Right hindlimb (tissue), 1 donor: ENCODE measurements around the gene SRPX.

Experiments used
- DNase-seq: peaks from one replicate; pipeline ENCODE4 v3.0.0-alpha.2; 2018

Gene SRPX

DNA sequence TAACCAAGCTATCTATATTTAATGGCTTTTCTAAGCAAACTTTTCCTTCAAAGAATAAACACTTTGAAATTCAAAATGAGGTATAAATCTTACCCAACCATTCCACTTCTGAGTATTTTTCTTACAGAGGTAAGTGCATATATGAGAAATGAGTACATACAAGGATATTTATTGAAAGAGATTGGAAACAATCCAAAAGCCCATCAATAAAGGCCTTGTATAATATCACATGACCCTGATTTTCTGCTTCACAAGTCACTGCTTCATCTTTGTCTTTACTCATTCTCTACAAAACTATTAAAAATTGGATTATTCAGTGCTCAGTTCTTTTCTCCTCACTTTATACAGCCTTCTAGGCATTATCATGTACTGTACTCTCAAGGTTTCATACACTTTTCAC is 91.3 kb downstream of the SRPX start:
- no peak for DNase-seq

DNA sequence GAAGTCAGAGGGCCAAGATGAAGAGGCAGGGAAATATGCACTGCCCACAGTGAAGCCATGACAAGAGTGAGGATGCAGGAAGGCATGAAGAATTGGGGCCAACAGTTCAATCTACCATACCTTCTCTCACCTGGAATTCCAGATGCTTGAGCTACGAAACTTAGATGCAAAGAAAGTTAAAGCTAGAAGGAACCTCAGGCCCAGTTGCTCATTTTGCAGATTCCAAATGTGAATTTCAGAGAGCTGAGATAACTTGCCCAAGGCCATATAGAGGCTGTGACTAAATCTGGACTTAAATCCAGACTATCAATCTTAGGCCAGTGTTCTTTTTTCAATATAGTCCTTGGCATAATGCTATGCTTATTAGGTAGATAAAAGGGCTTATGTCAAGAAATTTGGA is 92.7 kb downstream of the SRPX start:
- no peak for DNase-seq

DNA sequence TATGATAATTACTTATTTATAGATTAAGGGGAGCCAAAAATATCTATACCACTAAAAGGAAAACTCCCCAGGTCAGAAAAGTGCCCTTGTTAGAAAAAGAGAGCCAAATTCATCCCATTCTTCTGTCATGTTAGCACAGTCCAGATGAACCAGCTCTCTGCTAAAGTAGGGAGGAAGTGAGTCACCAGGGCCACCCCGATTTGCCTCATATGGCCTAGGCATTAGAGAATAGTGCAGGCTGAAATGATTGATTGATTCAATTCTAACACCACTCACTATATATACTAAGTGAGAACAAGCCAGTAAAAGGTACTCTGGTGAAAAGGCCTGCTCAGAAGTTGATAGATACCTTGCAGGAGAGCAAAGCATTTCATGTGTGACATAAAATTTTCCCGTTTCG is 94.5 kb downstream of the SRPX start:
- DNase-seq, result no peak

DNA sequence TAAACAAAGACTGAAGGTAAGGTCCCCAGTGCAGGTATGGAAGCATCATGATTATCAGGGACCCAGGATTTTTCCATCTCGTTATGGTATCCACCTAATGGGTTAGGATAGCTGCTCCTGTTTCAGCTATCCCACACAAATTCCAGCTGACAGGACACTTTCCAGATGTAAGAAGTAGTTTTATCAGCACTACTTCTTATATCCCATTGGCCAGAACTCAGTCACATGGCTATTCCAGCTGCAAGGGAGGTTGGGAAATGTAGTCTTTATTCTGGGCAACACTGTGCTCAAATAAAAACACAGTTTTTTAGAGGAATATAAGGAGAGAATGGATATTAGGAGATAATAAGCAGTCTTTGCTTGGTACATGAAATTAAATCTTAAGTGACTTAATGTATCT is 96.7 kb downstream of the SRPX start:
- DNase-seq, result no peak

DNA sequence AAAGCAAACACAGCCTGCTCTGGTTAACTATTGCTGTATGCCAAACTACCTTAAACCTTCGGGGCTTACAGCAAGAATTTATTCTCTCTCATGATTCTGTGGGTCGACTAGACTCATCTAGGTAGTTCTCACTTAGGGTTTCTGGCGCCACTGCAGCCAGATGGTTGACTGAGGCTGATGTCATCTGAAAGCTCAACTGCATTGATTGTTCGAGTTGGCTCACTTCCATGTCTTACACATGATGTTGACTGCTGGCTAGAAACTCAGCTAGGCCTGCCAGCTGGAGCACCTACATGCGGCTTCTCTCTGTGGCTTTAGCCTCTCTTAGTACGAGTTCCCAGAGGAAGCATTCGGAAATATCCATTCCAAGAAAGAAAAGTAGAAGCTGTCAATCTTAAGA is 103.2 kb downstream of the SRPX start:
- peak; percentile 18 for DNase-seq

DNA sequence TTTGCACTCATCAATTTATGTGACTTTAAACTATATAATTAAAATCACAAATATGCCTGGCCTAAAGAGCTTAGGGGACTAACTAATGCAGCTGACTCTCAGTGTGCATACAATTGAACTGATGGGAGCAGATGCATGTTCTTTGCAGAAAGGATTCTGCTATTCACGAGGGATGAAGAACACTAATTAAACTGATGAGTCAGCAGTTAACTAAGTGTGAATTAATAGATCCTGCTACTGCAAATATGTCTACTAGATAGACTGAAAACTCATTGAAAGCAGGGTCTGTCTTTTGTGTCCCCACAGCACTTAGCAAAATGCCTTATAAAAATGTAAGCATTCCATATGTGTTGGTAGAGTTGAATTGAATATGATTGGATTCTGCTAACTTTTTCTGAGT is 104.0 kb downstream of the SRPX start:
- no peak for DNase-seq

DNA sequence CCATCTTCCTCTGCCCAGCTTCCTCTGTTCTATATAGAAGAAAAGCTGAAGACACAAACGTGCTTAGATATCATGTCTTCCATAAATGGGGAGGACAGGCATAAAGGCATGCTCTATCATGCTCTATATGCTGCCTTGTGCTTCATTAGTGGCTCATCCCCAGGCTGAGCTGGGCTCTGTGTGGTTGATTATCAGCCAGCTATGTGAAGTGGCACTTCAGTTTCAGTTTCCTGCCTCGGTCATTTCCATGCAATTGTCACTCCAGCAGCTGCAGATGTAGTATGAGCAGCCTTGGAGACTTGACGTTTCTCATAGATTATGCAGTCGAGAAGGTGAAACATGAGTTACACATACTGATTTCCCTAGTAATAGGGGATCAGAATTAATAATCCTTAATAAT is 108.1 kb downstream of the SRPX start:
- no peak for DNase-seq

DNA sequence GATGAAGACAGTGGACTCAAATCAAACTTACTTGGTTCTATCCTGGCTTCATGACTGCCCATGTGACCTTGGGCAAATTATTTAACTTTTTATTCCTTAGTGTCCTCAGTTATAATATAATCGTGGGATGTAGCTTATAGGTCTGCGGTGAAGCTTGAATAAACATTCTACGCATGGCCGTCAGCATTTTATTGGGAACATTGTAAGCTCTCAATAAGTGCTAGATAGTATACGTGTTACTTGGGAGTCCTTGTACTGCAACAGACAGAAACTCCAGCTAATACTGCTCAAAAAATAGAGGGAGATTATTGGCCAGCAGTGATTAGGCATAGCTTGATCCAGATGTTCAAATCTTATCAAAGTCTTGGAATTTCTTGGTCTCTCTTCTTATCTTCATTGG is 109.5 kb downstream of the SRPX start:
- no peak for DNase-seq

DNA sequence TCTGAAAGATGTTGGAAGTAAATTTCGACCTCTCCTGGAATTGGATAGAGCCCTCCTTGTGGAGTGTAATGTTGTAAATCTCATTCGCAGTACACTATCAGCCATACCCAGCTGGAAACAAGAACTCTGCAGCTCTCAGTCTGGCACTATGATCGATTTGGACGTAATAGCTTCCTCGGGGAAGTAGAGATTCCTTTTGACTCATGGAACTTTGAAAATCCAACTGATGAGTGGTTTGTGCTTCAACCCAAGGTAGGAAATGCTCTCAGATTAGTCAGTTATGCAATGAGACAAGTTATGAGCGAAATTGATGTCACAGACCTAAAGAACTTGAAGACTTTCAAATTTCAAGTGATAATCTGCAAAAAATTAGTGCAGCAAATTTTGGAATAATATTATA is 110.4 kb downstream of the SRPX start:
- no peak for DNase-seq

DNA sequence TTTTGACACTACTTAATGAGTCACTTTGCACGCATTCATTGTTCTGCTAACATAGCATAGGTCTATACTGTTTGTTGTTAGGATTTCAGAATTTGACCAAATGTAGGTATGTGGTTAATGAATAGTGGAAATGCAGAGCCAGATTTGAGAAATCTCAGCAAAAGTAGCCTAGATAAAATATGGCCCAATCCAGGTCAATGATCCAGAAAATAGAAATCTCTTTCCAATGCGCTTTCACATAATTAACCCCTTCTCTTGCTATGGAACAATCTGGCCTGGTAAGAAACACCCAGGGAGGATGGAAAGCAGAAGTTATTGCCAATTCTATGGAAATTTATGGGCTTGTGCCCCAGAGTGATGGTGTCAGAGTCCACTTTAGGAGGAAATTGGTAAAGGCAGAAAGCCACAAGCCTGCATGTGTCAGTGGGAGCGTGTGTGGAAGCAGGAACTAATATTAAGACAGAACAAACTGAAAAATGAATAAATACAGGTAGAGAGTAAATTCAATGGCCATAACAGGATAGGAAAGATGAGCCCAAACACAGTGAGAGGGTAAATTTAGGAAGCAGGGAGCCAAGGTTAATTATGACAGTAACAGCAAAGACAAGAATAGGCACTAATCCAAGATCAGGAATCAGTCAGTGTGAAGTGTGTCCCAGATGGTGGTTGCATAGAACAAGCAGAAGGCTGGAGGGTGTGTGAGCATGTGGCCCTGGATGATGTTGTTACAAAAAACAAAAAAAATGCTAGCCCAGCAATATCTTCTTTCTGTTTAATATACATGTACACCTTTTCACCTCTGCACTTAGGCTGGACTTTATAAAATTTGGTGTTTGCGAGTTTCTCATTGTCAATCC is 111.4 kb downstream of the SRPX start:
- no peak for DNase-seq

DNA sequence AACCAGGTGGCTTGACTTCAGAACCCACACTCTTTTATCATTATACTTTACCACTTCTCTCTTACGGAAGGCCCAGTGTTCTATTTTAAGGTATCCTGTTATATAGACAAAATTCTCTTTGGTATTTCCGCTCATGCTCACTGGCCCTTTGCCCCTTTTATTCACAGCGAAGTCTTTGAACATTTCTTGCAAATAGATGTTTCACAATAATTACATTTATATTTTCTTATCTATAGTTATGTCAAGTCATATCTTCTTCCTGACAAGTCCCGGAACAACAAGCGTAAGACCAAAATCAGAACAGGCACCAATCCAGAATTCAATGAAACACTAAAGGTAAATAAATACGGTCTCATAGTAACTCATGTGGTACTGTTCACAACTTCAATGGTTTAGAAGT is 112.3 kb downstream of the SRPX start:
- no peak for DNase-seq

DNA sequence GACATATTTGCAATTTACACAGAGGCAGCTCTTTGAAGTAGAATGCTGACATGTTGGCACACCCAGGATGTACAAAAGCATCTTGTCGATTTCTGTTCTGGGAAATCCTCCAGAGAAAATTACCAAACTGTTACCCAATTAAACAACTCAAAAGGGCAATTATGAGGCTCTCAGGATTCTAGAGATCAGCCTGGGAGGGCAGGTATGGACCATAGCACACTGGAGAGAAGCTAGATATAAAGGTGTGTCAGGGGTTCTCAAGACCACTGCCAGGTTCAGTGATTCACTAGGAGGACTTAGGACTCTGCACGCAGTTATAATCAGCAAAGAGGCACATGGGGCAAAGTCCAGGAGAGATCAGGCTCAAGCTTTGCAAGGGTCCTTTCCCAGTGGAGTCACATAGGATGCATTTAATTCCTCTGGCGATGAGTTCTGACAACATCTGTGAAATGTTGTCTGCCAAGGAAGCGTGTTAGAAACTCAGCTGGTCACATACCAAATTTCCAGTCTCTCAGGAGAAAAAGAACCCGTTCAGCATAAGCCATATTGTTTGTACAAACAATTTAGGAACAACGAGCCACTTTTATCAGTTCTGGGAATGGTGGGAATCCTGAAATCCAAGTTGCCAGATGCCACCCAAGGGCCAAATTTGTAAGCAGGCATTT is 113.5 kb downstream of the SRPX start:
- DNase-seq, result no peak

DNA sequence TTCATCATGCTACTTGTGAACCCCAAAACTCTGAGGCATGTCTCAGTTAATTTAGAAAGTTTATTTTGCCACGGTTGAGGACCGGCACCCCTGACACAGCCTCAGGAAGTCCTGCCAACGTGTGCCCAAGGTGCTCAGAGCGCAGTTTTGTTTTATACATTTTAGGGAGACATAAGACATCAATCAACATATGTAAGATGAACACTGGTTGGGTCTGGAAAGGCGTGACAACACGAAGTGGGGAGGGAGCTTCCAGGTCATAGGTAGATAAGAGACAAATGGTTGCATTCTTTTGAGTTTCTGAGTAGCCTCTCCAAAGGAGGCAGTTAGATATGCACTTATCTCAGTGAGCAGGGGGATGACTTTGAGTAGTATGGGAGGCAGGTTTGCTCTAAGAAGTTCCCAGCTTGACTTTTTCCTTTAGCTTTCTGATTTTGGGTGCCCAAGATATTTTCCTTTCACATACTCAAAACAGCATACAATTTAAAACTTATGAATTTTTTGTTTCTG is 115.4 kb downstream of the SRPX start:
- no peak for DNase-seq

DNA sequence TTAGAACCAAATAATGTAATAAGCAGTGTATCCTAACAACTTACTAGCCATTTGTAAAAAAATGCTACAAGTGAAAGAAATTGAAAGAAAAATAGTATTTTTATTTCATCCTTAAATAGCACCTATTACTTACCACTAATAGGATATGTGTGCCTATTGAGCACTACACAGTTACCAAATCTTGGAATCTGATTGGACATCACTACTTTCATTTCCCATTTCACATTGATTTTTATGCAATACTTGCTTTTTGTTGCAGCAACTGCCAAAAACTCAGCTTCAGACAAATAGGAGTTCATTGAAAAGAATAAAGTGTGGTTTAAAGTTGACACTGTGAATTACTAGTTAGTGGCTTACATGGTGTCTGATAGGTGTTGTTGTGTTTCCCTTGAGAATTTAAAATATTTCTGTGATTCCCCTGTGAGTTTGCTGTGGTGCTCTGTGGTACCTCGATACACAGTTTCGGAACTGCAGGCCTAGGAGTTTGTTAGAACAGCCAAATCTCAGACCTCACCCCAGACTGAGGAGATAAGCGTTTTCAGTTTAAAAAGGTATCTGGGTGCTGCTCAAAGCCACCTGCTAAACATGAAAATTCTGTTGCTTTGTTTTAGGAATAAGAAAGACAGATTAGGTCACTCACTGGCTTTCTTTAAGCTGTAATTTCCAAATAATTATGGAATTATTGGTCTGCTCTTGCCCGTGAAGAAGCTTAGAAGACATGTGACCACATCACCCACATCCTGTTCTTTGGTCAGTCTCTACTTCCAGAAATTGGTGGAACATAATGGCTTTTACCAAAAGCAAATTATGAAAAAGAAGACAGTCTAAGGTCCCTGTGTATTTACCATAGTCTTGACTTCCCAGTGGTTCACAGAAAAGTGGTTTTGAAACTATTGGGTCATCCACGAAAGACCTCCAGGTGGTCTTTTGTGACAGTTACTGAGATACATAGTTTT is 116.5 kb downstream of the SRPX start:
- DNase-seq, result no peak

DNA sequence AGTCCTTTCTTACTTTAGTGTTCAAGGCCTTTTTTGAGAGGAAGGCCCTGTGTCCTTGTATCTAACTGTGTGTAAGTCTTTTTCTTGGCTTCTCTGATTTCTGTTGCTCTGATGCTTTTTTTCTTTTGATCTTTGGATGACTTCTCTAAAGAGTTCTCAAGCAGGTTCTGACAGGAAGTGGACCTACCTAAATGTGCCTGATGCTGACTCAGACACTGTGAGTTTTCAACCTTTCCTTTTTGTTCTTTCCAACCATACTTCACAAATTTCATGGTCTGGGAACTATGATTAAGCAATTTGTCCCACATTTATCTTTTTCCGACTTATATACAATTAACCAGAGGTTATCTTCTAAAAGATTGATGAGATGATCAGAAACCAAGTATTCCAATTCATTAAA is 117.8 kb downstream of the SRPX start:
- no peak for DNase-seq

DNA sequence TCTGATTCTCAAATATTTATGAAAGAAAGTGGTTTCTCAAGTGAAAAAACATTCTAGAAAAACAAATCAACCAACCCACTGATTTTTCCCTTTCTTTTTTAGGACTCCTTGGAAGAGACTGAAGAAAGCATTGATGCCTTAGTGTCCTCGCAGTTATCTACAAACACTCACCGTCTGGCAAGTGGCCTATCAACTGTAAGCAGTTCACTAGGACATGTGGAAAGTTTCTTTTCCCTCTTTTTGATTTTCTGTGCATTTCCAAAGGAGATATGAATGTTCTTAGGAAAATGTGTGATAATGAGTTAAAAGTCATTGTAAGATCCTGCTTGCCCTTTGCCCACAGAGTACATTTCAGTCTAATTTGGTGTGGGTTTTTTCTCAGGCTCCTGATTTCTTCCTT is 118.4 kb downstream of the SRPX start:
- no peak for DNase-seq

DNA sequence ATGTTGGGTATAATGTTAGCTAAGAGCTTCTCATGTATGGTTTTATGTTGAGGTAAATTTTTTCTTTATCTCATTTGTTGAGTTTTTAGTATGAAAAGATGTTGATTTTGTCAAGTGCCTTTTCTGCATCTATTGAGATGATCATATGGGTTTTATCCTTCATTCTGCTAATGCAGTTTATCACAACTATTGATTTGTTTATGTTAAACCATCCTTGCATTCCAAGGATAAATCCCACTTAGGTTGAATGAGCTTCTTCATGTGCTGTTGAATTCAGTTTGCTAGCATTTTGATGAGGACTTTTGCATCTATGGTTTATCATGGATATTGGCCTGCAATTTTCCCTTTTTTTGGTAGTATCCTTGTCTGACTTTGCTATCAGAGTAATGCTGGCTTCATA is 121.0 kb downstream of the SRPX start:
- no peak for DNase-seq
